Liver (tissue), 9 donors: ENCODE measurements around the gene SYCP2L. TPM values are rescaled to one million over a fixed set of nuclear protein-coding genes. Genes with fewer than 3 reads are reported as not detected.

Experiments used
- DNase-seq: peaks from one replicate; pipeline ENCODE4 v3.0.0-alpha.2; 2017; ENCODE audit warnings: low spot score
- H3K27ac ChIP-seq, 2 donors: one replicate each; pipeline ENCODE4 v1.7.0; 2013; ENCODE audit warnings: inconsistent platforms in 2 of 2, low read length in 2 of 2, control low read depth in 1 of 2, low read depth in 1 of 2, mild to moderate bottlenecking in 1 of 2
- H3K27me3 ChIP-seq, 4 donors: one replicate each; pipeline versions ENCODE4 v1.6.1 to v1.7.0; 2013; ENCODE audit warnings: low read length in 3 of 4, inconsistent platforms in 1 of 4, mild to moderate bottlenecking in 1 of 4, moderate library complexity in 1 of 4; ENCODE audit not compliant: control insufficient read depth in 4 of 4, insufficient read depth in 4 of 4
- H3K36me3 ChIP-seq, 4 donors: one replicate each; pipeline versions ENCODE4 v1.6.1 to v1.7.0; 2013; ENCODE audit warnings: low read length in 3 of 4, mild to moderate bottlenecking in 3 of 4, low read depth in 1 of 4, moderate library complexity in 1 of 4; ENCODE audit not compliant: control insufficient read depth in 4 of 4, insufficient read depth in 3 of 4
- H3K4me1 ChIP-seq, 4 donors: one replicate each; pipeline versions ENCODE4 v1.6.1 to v1.7.0; 2013; ENCODE audit warnings: low read length in 3 of 4, mild to moderate bottlenecking in 3 of 4, moderate library complexity in 1 of 4; ENCODE audit not compliant: control insufficient read depth in 4 of 4, insufficient read depth in 4 of 4
- H3K4me3 ChIP-seq, 3 donors: one replicate each; pipeline versions ENCODE4 v1.6.1 to v1.7.0; 2013; ENCODE audit warnings: low read length in 3 of 3, control low read depth in 1 of 3, low read depth in 1 of 3, mild to moderate bottlenecking in 1 of 3
- H3K9ac ChIP-seq, 2 donors: one replicate each; pipeline ENCODE4 v1.7.0; 2013; ENCODE audit warnings: low read length in 2 of 2, mild to moderate bottlenecking in 2 of 2, moderate library complexity in 2 of 2, control low read depth in 1 of 2, low read depth in 1 of 2
- H3K9me3 ChIP-seq, 4 donors: one replicate each; pipeline versions ENCODE4 v1.6.1 to v1.7.0; 2013; ENCODE audit warnings: low read length in 3 of 4; ENCODE audit not compliant: control insufficient read depth in 4 of 4
- EGR1 ChIP-seq, 2 donors: IDR thresholded peaks; 2 replicates each; pipeline ENCODE4 v1.6.1; 2016 to 2018; ENCODE audit warnings: antibody characterized with exemption in 2 of 2, low read depth in 2 of 2
- FOXA1 ChIP-seq: IDR thresholded peaks from 2 replicates; pipeline ENCODE4 v1.6.1; 2016; ENCODE audit warnings: antibody characterized with exemption
- FOXA2 ChIP-seq: IDR thresholded peaks from 2 replicates; pipeline ENCODE4 v1.6.1; 2016; ENCODE audit warnings: antibody characterized with exemption
- GABPA ChIP-seq, 2 donors: IDR thresholded peaks in 1 of 2; conservative IDR thresholded peaks in 1 of 2; 2 replicates each; pipeline ENCODE4 v1.6.1; 2016; ENCODE audit warnings: antibody characterized with exemption in 2 of 2, mild to moderate bottlenecking in 1 of 2, moderate library complexity in 1 of 2
- HNF4A ChIP-seq, 2 donors: conservative IDR thresholded peaks; 2 replicates each; pipeline ENCODE4 v1.6.1; 2016; ENCODE audit warnings: antibody characterized with exemption in 2 of 2, mild to moderate bottlenecking in 2 of 2
- JUND ChIP-seq, 2 donors: IDR thresholded peaks; 2 replicates each; pipeline ENCODE4 v1.6.1; 2016; ENCODE audit warnings: antibody characterized with exemption in 2 of 2
- NR2F2 ChIP-seq: IDR thresholded peaks from 2 replicates; pipeline ENCODE4 v1.6.1; 2016; ENCODE audit warnings: antibody characterized with exemption
- RAD21 ChIP-seq, 2 donors: IDR thresholded peaks; 2 replicates each; pipeline ENCODE4 v1.6.1; 2016; ENCODE audit warnings: antibody characterized with exemption in 2 of 2, mild to moderate bottlenecking in 2 of 2
- RXRA ChIP-seq, 2 donors: IDR thresholded peaks; 2 replicates each; pipeline ENCODE4 v1.6.1; 2017 to 2018; ENCODE audit warnings: antibody characterized with exemption in 2 of 2, mild to moderate bottlenecking in 1 of 2
- SP1 ChIP-seq: IDR thresholded peaks from 2 replicates; pipeline ENCODE4 v1.6.1; 2018; ENCODE audit warnings: antibody characterized with exemption, mild to moderate bottlenecking
- TAF1 ChIP-seq: conservative IDR thresholded peaks from 2 replicates; pipeline ENCODE4 v1.6.1; 2016; ENCODE audit warnings: antibody characterized with exemption, mild to moderate bottlenecking
- YY1 ChIP-seq: IDR thresholded peaks from 2 replicates; pipeline ENCODE4 v1.6.1; 2016; ENCODE audit warnings: antibody characterized with exemption, mild to moderate bottlenecking
- WGBS: extraction: QIAGEN DNeasy Blood & Tissue Kit; methylation state at CpG from one replicate; pipeline ENCODE4 v1.1.7; 2013; 5-methylcytosine and 5-hydroxymethylcytosine counted together
- polyA plus RNA-seq, 2 donors: library from polyadenylated mRNA; stranded (reverse) in 1 of 2; unstranded in 1 of 2; fragments of 200-250 nt in 1 of 2; fragments of >200 nt in 1 of 2; fragmentation: Nextera tagmentation in 1 of 2; extraction: Ambion mirVana in 1 of 2; gene quantifications; one replicate each; pipeline versions ENCODE4 v1.2.1 to v1.2.3, GENCODE V29; 2013 to 2015
- total RNA-seq, 2 donors: library from RNA; depleted of rRNA; stranded (reverse); fragments of >200 nt; gene quantifications; one replicate each; pipeline ENCODE4 v1.2.3, GENCODE V29; 2014
- TF ChIP-seq, protein P1 (sequence below): fragments of 150-350 bp; IDR thresholded peaks from 2 replicates; pipeline ENCODE4 v1.5.1; 2017; ENCODE audit warnings: improper control_type of control experiment, low read depth, low read length; ENCODE audit not compliant: missing input control
- TF ChIP-seq, protein P2 (sequence below): IDR thresholded peaks from 2 replicates; pipeline ENCODE4 v1.6.1; 2016; ENCODE audit warnings: antibody characterized with exemption
- TF ChIP-seq, protein P3 (sequence below): IDR thresholded peaks from 2 replicates; pipeline ENCODE4 v1.6.1; 2016; ENCODE audit warnings: antibody characterized with exemption, mild to moderate bottlenecking
- TF ChIP-seq, protein P4 (sequence below): IDR thresholded peaks from 2 replicates; pipeline ENCODE4 v1.6.1; 2016; ENCODE audit warnings: antibody characterized with exemption
- donor health status: healthy.
- donor health status: healthy.
- donor health status: healthy.
- donor health status: healthy.
- donor health status: healthy.

Gene SYCP2L
- total and polyA plus RNA-seq, 4 donors = 0.28 to 0.33 TPM; not detected in 2

DNA sequence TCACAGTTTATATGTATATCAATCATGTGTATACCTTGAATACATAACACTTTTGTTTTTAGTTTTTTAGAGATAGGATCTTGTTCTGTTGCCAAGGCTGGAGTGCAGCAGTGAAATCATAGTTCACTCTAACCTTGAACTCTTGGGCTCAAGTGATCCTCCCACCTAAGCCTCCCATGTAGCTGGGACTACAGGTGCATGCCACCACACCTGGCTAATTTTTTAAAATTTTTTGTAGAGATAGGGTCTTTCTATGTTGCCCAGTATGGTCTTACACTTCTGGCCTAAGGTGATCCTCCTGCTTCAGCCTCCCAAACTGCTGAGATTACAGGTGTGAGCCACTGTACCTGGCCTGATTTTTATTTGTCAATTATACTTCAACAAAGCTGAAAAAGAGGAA, 69.9 kb downstream of the SYCP2L start:
- no peak for DNase-seq
- Histone ChIP-seq H3K27me3 (no peaks in the 10 kb centered on the region), H3K9ac (no peak overlapping the region), H3K9me3 (no peaks in the 10 kb centered on the region), H3K4me3 (no peak overlapping the region), H3K4me1 (no peaks in the 10 kb centered on the region), H3K36me3 (no peaks in the 10 kb centered on the region), H3K27ac (no peak overlapping the region)
- TF ChIP-seq, protein P1, sequence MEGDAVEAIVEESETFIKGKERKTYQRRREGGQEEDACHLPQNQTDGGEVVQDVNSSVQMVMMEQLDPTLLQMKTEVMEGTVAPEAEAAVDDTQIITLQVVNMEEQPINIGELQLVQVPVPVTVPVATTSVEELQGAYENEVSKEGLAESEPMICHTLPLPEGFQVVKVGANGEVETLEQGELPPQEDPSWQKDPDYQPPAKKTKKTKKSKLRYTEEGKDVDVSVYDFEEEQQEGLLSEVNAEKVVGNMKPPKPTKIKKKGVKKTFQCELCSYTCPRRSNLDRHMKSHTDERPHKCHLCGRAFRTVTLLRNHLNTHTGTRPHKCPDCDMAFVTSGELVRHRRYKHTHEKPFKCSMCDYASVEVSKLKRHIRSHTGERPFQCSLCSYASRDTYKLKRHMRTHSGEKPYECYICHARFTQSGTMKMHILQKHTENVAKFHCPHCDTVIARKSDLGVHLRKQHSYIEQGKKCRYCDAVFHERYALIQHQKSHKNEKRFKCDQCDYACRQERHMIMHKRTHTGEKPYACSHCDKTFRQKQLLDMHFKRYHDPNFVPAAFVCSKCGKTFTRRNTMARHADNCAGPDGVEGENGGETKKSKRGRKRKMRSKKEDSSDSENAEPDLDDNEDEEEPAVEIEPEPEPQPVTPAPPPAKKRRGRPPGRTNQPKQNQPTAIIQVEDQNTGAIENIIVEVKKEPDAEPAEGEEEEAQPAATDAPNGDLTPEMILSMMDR = no peak
- TF ChIP-seq TAF1 (no peak), JUND (IDR thresholded peaks at IDR 0.05) (no peak)
- TF ChIP-seq, protein P2, sequence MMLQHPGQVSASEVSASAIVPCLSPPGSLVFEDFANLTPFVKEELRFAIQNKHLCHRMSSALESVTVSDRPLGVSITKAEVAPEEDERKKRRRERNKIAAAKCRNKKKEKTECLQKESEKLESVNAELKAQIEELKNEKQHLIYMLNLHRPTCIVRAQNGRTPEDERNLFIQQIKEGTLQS = no peak

DNA sequence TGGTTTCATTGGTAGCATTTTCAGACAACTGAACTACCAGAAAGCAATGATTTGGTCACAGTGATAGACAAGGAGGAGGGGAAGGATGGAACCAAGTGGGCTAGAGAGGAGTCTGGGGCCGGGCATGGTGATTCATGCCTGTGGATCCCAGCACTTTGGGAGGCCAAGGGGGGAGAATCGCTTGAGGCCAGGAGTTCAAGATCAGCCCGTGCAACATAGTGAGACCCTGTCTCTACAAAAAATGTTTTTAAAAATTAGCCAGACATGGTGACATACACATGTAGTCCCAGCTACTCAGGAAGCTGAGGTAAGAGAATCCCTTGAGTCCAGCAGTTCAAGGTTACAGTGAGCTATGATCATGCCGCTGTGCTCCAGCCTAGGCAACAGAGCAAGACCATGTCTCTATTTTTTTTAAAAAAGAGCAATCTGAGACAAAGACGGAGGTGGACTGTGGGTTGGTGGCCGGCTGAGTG, 70.6 kb downstream of the SYCP2L start:
- Histone ChIP-seq H3K9me3 (no peaks in the 10 kb centered on the region), H3K9ac (no peak overlapping the region), H3K4me3 (no peak overlapping the region), H3K27me3 (no peaks in the 10 kb centered on the region), H3K4me1 (no peaks in the 10 kb centered on the region), H3K27ac (no peak overlapping the region), H3K36me3 (no peaks in the 10 kb centered on the region)
- no peak for DNase-seq
- 73% methylated on average over 6 of the region's 6 CpGs for whole genome bisulfite sequencing
- TF ChIP-seq FOXA2 = no peak

DNA sequence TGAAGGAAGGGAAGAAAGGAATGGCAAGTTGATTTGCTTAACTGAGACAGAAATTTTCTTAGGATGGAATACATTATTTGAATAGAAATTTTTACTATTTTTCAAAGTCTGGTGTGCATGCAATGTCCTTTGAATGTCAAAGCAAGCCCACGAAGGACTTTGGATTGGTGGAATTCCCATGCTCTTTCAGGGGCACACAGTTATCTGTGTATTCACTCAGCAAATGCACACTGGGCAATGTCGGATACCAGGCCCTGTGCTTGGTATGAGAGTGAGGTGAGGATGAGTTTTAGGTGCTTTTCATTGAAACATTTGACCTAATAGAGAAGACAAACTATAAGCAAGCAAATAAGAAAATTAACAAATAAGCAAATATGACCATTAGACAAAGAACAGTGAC, 73.3 kb downstream of the SYCP2L start:
- no peak for TF ChIP-seq RXRA (IDR thresholded peaks at IDR 0.05)
- no peak for TF ChIP-seq FOXA2
- no peak for TF ChIP-seq HNF4A (conservative IDR thresholded peaks at IDR 0.05)
- TF ChIP-seq, protein P3, sequence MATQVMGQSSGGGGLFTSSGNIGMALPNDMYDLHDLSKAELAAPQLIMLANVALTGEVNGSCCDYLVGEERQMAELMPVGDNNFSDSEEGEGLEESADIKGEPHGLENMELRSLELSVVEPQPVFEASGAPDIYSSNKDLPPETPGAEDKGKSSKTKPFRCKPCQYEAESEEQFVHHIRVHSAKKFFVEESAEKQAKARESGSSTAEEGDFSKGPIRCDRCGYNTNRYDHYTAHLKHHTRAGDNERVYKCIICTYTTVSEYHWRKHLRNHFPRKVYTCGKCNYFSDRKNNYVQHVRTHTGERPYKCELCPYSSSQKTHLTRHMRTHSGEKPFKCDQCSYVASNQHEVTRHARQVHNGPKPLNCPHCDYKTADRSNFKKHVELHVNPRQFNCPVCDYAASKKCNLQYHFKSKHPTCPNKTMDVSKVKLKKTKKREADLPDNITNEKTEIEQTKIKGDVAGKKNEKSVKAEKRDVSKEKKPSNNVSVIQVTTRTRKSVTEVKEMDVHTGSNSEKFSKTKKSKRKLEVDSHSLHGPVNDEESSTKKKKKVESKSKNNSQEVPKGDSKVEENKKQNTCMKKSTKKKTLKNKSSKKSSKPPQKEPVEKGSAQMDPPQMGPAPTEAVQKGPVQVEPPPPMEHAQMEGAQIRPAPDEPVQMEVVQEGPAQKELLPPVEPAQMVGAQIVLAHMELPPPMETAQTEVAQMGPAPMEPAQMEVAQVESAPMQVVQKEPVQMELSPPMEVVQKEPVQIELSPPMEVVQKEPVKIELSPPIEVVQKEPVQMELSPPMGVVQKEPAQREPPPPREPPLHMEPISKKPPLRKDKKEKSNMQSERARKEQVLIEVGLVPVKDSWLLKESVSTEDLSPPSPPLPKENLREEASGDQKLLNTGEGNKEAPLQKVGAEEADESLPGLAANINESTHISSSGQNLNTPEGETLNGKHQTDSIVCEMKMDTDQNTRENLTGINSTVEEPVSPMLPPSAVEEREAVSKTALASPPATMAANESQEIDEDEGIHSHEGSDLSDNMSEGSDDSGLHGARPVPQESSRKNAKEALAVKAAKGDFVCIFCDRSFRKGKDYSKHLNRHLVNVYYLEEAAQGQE = no peak
- TF ChIP-seq SP1 = no peak
- no peak for TF ChIP-seq JUND (IDR thresholded peaks at IDR 0.05)
- TF ChIP-seq EGR1 (IDR thresholded peaks at IDR 0.05; ENCODE audit: low read depth in 2 of 2) = no peak
- TF ChIP-seq, protein P4, sequence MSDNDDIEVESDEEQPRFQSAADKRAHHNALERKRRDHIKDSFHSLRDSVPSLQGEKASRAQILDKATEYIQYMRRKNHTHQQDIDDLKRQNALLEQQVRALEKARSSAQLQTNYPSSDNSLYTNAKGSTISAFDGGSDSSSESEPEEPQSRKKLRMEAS = no peak
- TF ChIP-seq NR2F2 = no peak
- TF ChIP-seq, protein P1 = no peak
- TF ChIP-seq YY1 = no peak
- no peak for TF ChIP-seq GABPA (IDR thresholded peaks at IDR 0.05 in 1 of 2, conservative IDR thresholded peaks at IDR 0.05 in 1 of 2)
- no peak for TF ChIP-seq RAD21 (IDR thresholded peaks at IDR 0.05)
- TF ChIP-seq FOXA1 = no peak
- no peak for DNase-seq
- H3K27ac ChIP-seq = no peak overlapping the region
- H3K4me3 ChIP-seq = no peak overlapping the region
- H3K9me3 ChIP-seq = no peaks in the 10 kb centered on the region
- no peaks in the 10 kb centered on the region for H3K36me3 ChIP-seq
- 93% methylated on average over 2 of the region's 2 CpGs for WGBS
- no peaks in the 10 kb centered on the region for H3K4me1 ChIP-seq
- no peak overlapping the region for H3K9ac ChIP-seq
- H3K27me3 ChIP-seq = no peaks in the 10 kb centered on the region
